Measurements from ENCODE around the gene NUB1.

Gene NUB1

GRCh38 chr7:151384776-151385625 is 43.4 kb downstream of the NUB1 start:
- in situ Hi-C loops (cut with HindIII; ENCODE audit: low sequenced_read_pairs): no loop called here
- H3K4me3 ChIP-seq (ENCODE audit: low read depth, low read length): no peak overlapping the region
- TF ChIP-seq CTCF (IDR thresholded peaks at IDR 0.05; ENCODE audit: low read depth, low read length): no peak

GRCh38 chr7:151385626-151386300 is 44.2 kb downstream of the NUB1 start:
- H3K4me3 ChIP-seq (ENCODE audit: low read depth, low read length): no peak overlapping the region
- no peak for TF ChIP-seq CTCF (IDR thresholded peaks at IDR 0.05; ENCODE audit: low read depth, low read length)
- no peak for DNase-seq (ENCODE audit: low read depth, low spot score)
- in situ Hi-C loops (cut with HindIII; ENCODE audit: low sequenced_read_pairs): no loop called here

More at GRCh38 chr7:151384776-151385625, 43.4 kb downstream of the NUB1 start:
- no peak for DNase-seq (ENCODE audit: low read depth, low spot score)

GRCh38 chr7:151386301-151387160 is 44.9 kb downstream of the NUB1 start:
- in situ Hi-C loops (cut with HindIII; ENCODE audit: low sequenced_read_pairs): no loop called here
- TF ChIP-seq CTCF (IDR thresholded peaks at IDR 0.05; ENCODE audit: low read depth, low read length): no peak
- DNase-seq (ENCODE audit: low read depth, low spot score): no peak
- no peak overlapping the region for H3K4me3 ChIP-seq (ENCODE audit: low read depth, low read length)

- H3K4me3 ChIP-seq (ENCODE audit: low read depth, low read length): no peak overlapping the region
- in situ Hi-C loops (cut with HindIII; ENCODE audit: low sequenced_read_pairs): no loop called here
- DNase-seq (ENCODE audit: low read depth, low spot score): no peak
- no peak for TF ChIP-seq CTCF (IDR thresholded peaks at IDR 0.05; ENCODE audit: low read depth, low read length)
Observed at GRCh38 chr7:151387161-151388006, 45.8 kb downstream of the NUB1 start.

- in situ Hi-C loops (cut with HindIII; ENCODE audit: low sequenced_read_pairs): no loop called here
- TF ChIP-seq CTCF (IDR thresholded peaks at IDR 0.05; ENCODE audit: low read depth, low read length): no peak
- no peak for DNase-seq (ENCODE audit: low read depth, low spot score)
- no peak overlapping the region for H3K4me3 ChIP-seq (ENCODE audit: low read depth, low read length)
Observed at GRCh38 chr7:151388007-151388297, 46.3 kb downstream of the NUB1 start.

GRCh38 chr7:151388430-151388829 is 46.8 kb downstream of the NUB1 start:
- no peak overlapping the region for H3K4me3 ChIP-seq (ENCODE audit: low read depth, low read length)
- in situ Hi-C loops (cut with HindIII; ENCODE audit: low sequenced_read_pairs): no loop called here
- DNase-seq (ENCODE audit: low read depth, low spot score): no peak
- TF ChIP-seq CTCF (IDR thresholded peaks at IDR 0.05; ENCODE audit: low read depth, low read length): no peak

Data from astrocyte of the spinal cord (primary cell).